IMR-90 (cell line): Measurements from ENCODE around the gene WFDC10B. TPM values are rescaled to one million over a fixed set of nuclear protein-coding genes. Genes with fewer than 3 reads are reported as not detected.

Experiments used
- ATAC-seq: fragments of 200-7000 bp; cut with Tn5 transposase; 2 replicates; pipeline ENCODE4 v1.9.1; 2020; ENCODE audit warnings: low read depth, mild to moderate bottlenecking, moderate library complexity
- BruUV-seq: library from RNA; stranded (reverse); fragments of 400-500 nt; replicated peaks from 2 replicates; lab custom pipeline; 2021; lab: Mats Ljungman, UMichigan
- CTCF ChIA-PET: fragments of 300-600 bp; formaldehyde crosslinking; extraction: SDS; loops from one replicate; lab custom pipeline; 2021; ENCODE audit warnings: antibody characterized with exemption; lab: Yijun Ruan, JAX
- POLR2A ChIA-PET: fragments of 300-600 bp; sonication (Branson Sonifier 250); formaldehyde crosslinking; loops from one replicate; lab custom pipeline; 2022; ENCODE audit warnings: antibody characterized with exemption; ENCODE audit not compliant: unreplicated experiment; lab: Charles Lee
- DNase-seq: peaks from one replicate; pipeline ENCODE4 v3.0.0; 2013
- H2AFZ ChIP-seq: replicated peaks from 2 replicates; pipeline ENCODE3; 2013; ENCODE audit warnings: low read length, mild to moderate bottlenecking; ENCODE audit not compliant: poor library complexity
- H2AK5ac ChIP-seq: 2 replicates; pipeline ENCODE4 v1.6.1; 2013; ENCODE audit warnings: low read depth, low read length, inconsistent platforms
- H2AK9ac ChIP-seq: replicated peaks from 2 replicates; pipeline ENCODE3; 2013; ENCODE audit warnings: mild to moderate bottlenecking, low read depth, low read length, moderate library complexity; ENCODE audit not compliant: poor library complexity
- H2BK120ac ChIP-seq: 2 replicates; pipeline ENCODE4 v1.6.1; 2013; ENCODE audit warnings: low read depth, low read length, inconsistent platforms
- H2BK15ac ChIP-seq: 3 replicates; pipeline ENCODE4 v1.6.1; 2013; ENCODE audit warnings: low read depth, low read length, inconsistent platforms
- H2BK20ac ChIP-seq: 2 replicates; pipeline ENCODE4 v1.6.1; 2013; ENCODE audit warnings: low read depth, mild to moderate bottlenecking, inconsistent platforms, low read length, moderate library complexity
- H2BK5ac ChIP-seq: 2 replicates; pipeline ENCODE4 v1.6.1; 2013; ENCODE audit warnings: mild to moderate bottlenecking, low read depth, low read length, inconsistent platforms; ENCODE audit not compliant: poor library complexity, severe bottlenecking
- H3K14ac ChIP-seq: replicated peaks from 2 replicates; pipeline ENCODE4 v1.6.1; 2013; ENCODE audit warnings: low read depth, low read length, inconsistent platforms
- H3K18ac ChIP-seq: 2 replicates; pipeline ENCODE4 v1.6.1; 2013; ENCODE audit warnings: low read depth, low read length, control low read depth
- H3K23ac ChIP-seq: 2 replicates; pipeline ENCODE4 v1.6.1; 2013; ENCODE audit warnings: low read depth, low read length, inconsistent platforms
- H3K27ac ChIP-seq: 2 replicates; pipeline ENCODE4 v1.5.1; 2013; ENCODE audit warnings: mild to moderate bottlenecking, control low read depth, low read length; ENCODE audit not compliant: insufficient read depth
- H3K27me3 ChIP-seq: 2 replicates; pipeline ENCODE4 v1.6.1; 2013; ENCODE audit warnings: low read length; ENCODE audit not compliant: control insufficient read depth, insufficient read depth
- H3K36me3 ChIP-seq: 2 replicates; pipeline ENCODE4 v1.6.1; 2013; ENCODE audit warnings: low read length, mixed read lengths; ENCODE audit not compliant: control insufficient read depth, insufficient read depth
- H3K4ac ChIP-seq: 2 replicates; pipeline ENCODE4 v1.6.1; 2013; ENCODE audit warnings: low read depth, low read length, inconsistent platforms
- H3K4me1 ChIP-seq: 2 replicates; pipeline ENCODE4 v1.6.1; 2013; ENCODE audit warnings: low read length, mixed read lengths; ENCODE audit not compliant: control insufficient read depth, insufficient read depth
- H3K4me2 ChIP-seq: 2 replicates; pipeline ENCODE4 v1.6.1; 2013; ENCODE audit warnings: low read depth, mild to moderate bottlenecking, control low read depth, low read length, moderate library complexity
- H3K4me3 ChIP-seq: 2 replicates; pipeline ENCODE4 v1.5.1; 2013; ENCODE audit warnings: low read depth, mild to moderate bottlenecking, control low read depth, low read length, moderate library complexity; ENCODE audit not compliant: insufficient read depth
- H3K56ac ChIP-seq: 2 replicates; pipeline ENCODE4 v1.6.1; 2013; ENCODE audit warnings: low read length, inconsistent platforms; ENCODE audit not compliant: insufficient read depth; ENCODE audit errors: extremely low read depth
- H3K79me1 ChIP-seq, 2 experiments: 2 replicates each; pipeline ENCODE4 v1.6.1; 2013; ENCODE audit warnings: low read length in 2 of 2, inconsistent platforms in 1 of 2, low read depth in 1 of 2
- H3K9ac ChIP-seq: 2 replicates; pipeline ENCODE4 v1.6.1; 2013; ENCODE audit warnings: low read depth, low read length, control low read depth
- H3K9me1 ChIP-seq: 2 replicates; pipeline ENCODE4 v1.6.1; 2013; ENCODE audit warnings: low read length, inconsistent platforms; ENCODE audit not compliant: insufficient read depth
- H3K9me3 ChIP-seq: 2 replicates; pipeline ENCODE4 v1.6.1; 2013; ENCODE audit warnings: low read length; ENCODE audit not compliant: control insufficient read depth, insufficient read depth
- H4K20me1 ChIP-seq: 2 replicates; pipeline ENCODE4 v1.6.1; 2013; ENCODE audit warnings: low read length, inconsistent platforms; ENCODE audit not compliant: insufficient read depth
- H4K5ac ChIP-seq: 2 replicates; pipeline ENCODE4 v1.6.1; 2013; ENCODE audit warnings: mild to moderate bottlenecking, low read depth, low read length, control low read depth
- H4K8ac ChIP-seq, 2 experiments: 2 replicates each; pipeline ENCODE4 v1.6.1; 2013; ENCODE audit warnings: low read depth in 2 of 2, low read length in 2 of 2, control low read depth in 1 of 2, inconsistent platforms in 1 of 2
- H4K91ac ChIP-seq: 2 replicates; pipeline ENCODE4 v1.6.1; 2013; ENCODE audit warnings: low read depth, low read length, inconsistent platforms; ENCODE audit not compliant: insufficient read depth
- ELK1 ChIP-seq: fragments of 150-350 bp; IDR thresholded peaks from 2 replicates; pipeline ENCODE4 v1.6.1; 2016; ENCODE audit warnings: low read depth, mild to moderate bottlenecking, low read length, moderate library complexity, borderline replicate concordance
- MAZ ChIP-seq: IDR thresholded peaks from 2 replicates; pipeline ENCODE4 v1.6.1; 2012; ENCODE audit warnings: low read depth, mild to moderate bottlenecking, low read length, improper control_type of control experiment, moderate library complexity, borderline replicate concordance
- RCOR1 ChIP-seq: IDR thresholded peaks from 2 replicates; pipeline ENCODE4 v1.6.1; 2012; ENCODE audit warnings: mild to moderate bottlenecking, low read length, improper control_type of control experiment; ENCODE audit not compliant: insufficient replicate concordance
- WGBS, 2 experiments: methylation state at CpG; one replicate each; pipeline versions ENCODE4 v1.1.5 to v1.1.7; 2013; ENCODE audit warnings: missing lambda C conversion rate in 2 of 2; ENCODE audit not compliant: insufficient read length in 1 of 2; ENCODE audit errors: extremely low coverage in 2 of 2; 5-methylcytosine and 5-hydroxymethylcytosine counted together
- dilution Hi-C: fragments of 300-500 bp; cut with HindIII; formaldehyde crosslinking; loops from one replicate; pipeline ENCODE4 v1.14.3; 2018; ENCODE audit warnings: low sequenced_read_pairs; ENCODE audit not compliant: unreplicated experiment
- in situ Hi-C: fragments of 300-500 bp; cut with MboI; formaldehyde crosslinking; loops from 3 replicates; pipeline ENCODE4 v1.14.3; 2019; ENCODE audit warnings: low sequenced_read_pairs, inconsistent platforms, mixed read lengths
- intact Hi-C: fragments of 100-400 bp; cut with micrococcal nuclease; formaldehyde crosslinking; loops from 2 replicates; pipeline ENCODE4 v1.10.0; 2022
- polyA plus RNA-seq, 3 experiments: library from polyadenylated mRNA; depleted of rRNA; stranded (reverse); fragments of >200 nt; gene quantifications; 2 replicates each; pipeline ENCODE4 v1.2.3, GENCODE V29; 2012; ENCODE audit warnings: low replicate concordance in 1 of 3
- total RNA-seq: library from RNA; depleted of rRNA; stranded (reverse); fragments of >200 nt; gene quantifications from 2 replicates; pipeline ENCODE4 v1.2.3, GENCODE V29; 2012

WFDC10B gene
- total and polyA plus RNA-seq, 2 of the 4 experiments (the other 2 are of a cell fraction): not detected

GRCh38 chr20:45735988-45736387 is 31.2 kb upstream of the WFDC10B start:
- Histone ChIP-seq H3K23ac (no peak overlapping the region), H2BK20ac (no peak overlapping the region), H3K4me2 (no peak overlapping the region), H3K56ac (no peak overlapping the region), H4K20me1 (no peaks in the 10 kb centered on the region), H4K5ac (no peak overlapping the region), H4K8ac (no peak overlapping the region), H3K4me1 (no peaks in the 10 kb centered on the region), H3K9ac (no peak overlapping the region), H2BK120ac (no peak overlapping the region), H3K36me3 (no peaks in the 10 kb centered on the region), H3K4ac (no peak overlapping the region), H2BK5ac (no peak overlapping the region), H3K18ac (no peak overlapping the region), H3K14ac (no peak overlapping the region), H3K9me3 (0 out of 2 replicates have a peak, but pooled peaks cover 2% of the 10 kb centered on the region), H2AFZ (no peak overlapping the region), H3K79me1 (no peaks in the 10 kb centered on the region), H4K91ac (no peak overlapping the region), H2AK9ac (no peak overlapping the region), H3K4me3 (no peak overlapping the region), H3K27me3 (no peaks in the 10 kb centered on the region), H2BK15ac (no peak overlapping the region), H3K9me1 (no peaks in the 10 kb centered on the region), H3K27ac (no peak overlapping the region), H2AK5ac (no peak overlapping the region)
- TF ChIP-seq MAZ (no peak), RCOR1 (no peak), ELK1 (no peak)
- in situ Hi-C loops: no loop called here
- ATAC-seq (no peak), DNase-seq (no peak)
- intact Hi-C loops: no loop called here
- ChIA-PET POLR2A (no interaction called here), CTCF (no interaction called here)
- WGBS, 2 experiments: 78% methylated on average over 7 of the region's 23 CpGs; no CpG with 5 or more reads in 1 of the 2 experiments
- BruUV-seq: no TSS peak
- dilution Hi-C loops: no loop called here
